GM12878 (cell line): ENCODE data around the gene CSHL1. TPM values are rescaled to one million over a fixed set of nuclear protein-coding genes. Genes with fewer than 3 reads are reported as not detected.

Experiments
- ATAC-seq: fragments of 200-7000 bp; cut with Tn5 transposase; 3 replicates; pipeline ENCODE4 v1.9.1; 2020; ENCODE audit warnings: mild to moderate bottlenecking, moderate library complexity
- BruUV-seq: library from RNA; stranded (reverse); fragments of 400-500 nt; replicated peaks from 2 replicates; lab custom pipeline; 2021; lab: Mats Ljungman, UMichigan
- CTCF ChIA-PET: fragments of 300-600 bp; sonication (Branson Sonifier 250); formaldehyde crosslinking; extraction: SDS; loops from one replicate; lab custom pipeline; 2021; ENCODE audit warnings: inconsistent platforms; lab: Yijun Ruan, JAX
- POLR2A ChIA-PET: fragments of 350-600 bp; formaldehyde crosslinking; extraction: SDS; loops from one replicate; lab custom pipeline; 2021; ENCODE audit warnings: inconsistent platforms; lab: Charles Lee
- RAD21 ChIA-PET: fragments of 300-600 bp; sonication (Branson Sonifier 250); formaldehyde crosslinking; loops from one replicate; lab custom pipeline; 2023; ENCODE audit warnings: antibody characterized with exemption; ENCODE audit not compliant: unreplicated experiment; lab: Charles Lee
- SMC1A ChIA-PET: fragments of 300-600 bp; sonication (Branson Sonifier 250); formaldehyde crosslinking; loops from one replicate; lab custom pipeline; 2023; ENCODE audit not compliant: unreplicated experiment, uncharacterized antibody; lab: Charles Lee
- DNase-seq: peaks from one replicate; pipeline ENCODE4 v3.0.0-alpha.2; 2011; ENCODE audit warnings: low read depth, low spot score
- FAIRE-seq: peaks from 3 replicates; lab custom pipeline; 2011; peaks lifted over from hg19 to GRCh38; lab: Jason Lieb, UNC
- H2AFZ ChIP-seq: 2 replicates; pipeline ENCODE4 v1.6.0; 2011; ENCODE audit warnings: low read depth, low read length, control low read depth; ENCODE audit not compliant: control insufficient read depth
- H3K27ac ChIP-seq: 2 replicates; pipeline ENCODE4 v1.5.1; 2011; ENCODE audit warnings: control low read depth; ENCODE audit not compliant: control insufficient read depth, insufficient read depth
- H3K27me3 ChIP-seq, 2 experiments: replicated peaks in 1 of 2; 2 replicates each; pipeline versions ENCODE4 v1.6.0 to v1.6.1; 2011; ENCODE audit warnings: low read length in 1 of 2; ENCODE audit not compliant: control insufficient read depth in 2 of 2, insufficient read depth in 2 of 2
- H3K36me3 ChIP-seq, 2 experiments: 2 replicates each; pipeline ENCODE4 v1.5.1; 2011; ENCODE audit warnings: low read length in 1 of 2; ENCODE audit not compliant: control insufficient read depth in 2 of 2, insufficient read depth in 2 of 2
- H3K4me1 ChIP-seq: 2 replicates; pipeline ENCODE4 v1.6.1; 2011; ENCODE audit warnings: mild to moderate bottlenecking, low read length, moderate library complexity, mixed read lengths; ENCODE audit not compliant: control insufficient read depth, insufficient read depth
- H3K4me2 ChIP-seq: 2 replicates; pipeline ENCODE4 v1.6.0; 2011; ENCODE audit warnings: control low read depth; ENCODE audit not compliant: control insufficient read depth, insufficient read depth
- H3K4me3 ChIP-seq: fragments of 200-600 bp; sonication (generic); 2 replicates; pipeline ENCODE4 v1.5.1; 2016
- H3K79me2 ChIP-seq: 2 replicates; pipeline ENCODE4 v1.6.0; 2011; ENCODE audit warnings: low read length; ENCODE audit not compliant: control insufficient read depth, insufficient read depth
- H3K9ac ChIP-seq: 2 replicates; pipeline ENCODE4 v1.8.0; 2011; ENCODE audit warnings: low read length, control low read depth, mixed read lengths; ENCODE audit not compliant: control insufficient read depth, insufficient read depth
- H3K9me3 ChIP-seq: replicated peaks from 3 replicates; pipeline ENCODE4 v1.5.1; 2011; ENCODE audit warnings: mild to moderate bottlenecking, low read length; ENCODE audit not compliant: control insufficient read depth, insufficient read depth
- H4K20me1 ChIP-seq: 2 replicates; pipeline ENCODE4 v1.6.0; 2011; ENCODE audit not compliant: control insufficient read depth, insufficient read depth
- ATF7 ChIP-seq: fragments of 450-650 bp; IDR thresholded peaks from 2 replicates; pipeline ENCODE4 v1.6.1; 2016; ENCODE audit warnings: low read depth, mild to moderate bottlenecking
- CUX1 ChIP-seq: IDR thresholded peaks from 2 replicates; pipeline ENCODE4 v1.6.1; 2012; ENCODE audit warnings: improper control_type of control experiment, low read depth, low read length; ENCODE audit not compliant: insufficient replicate concordance
- E2F4 ChIP-seq: IDR thresholded peaks from 2 replicates; pipeline ENCODE4 v1.6.1; 2012; ENCODE audit warnings: low read depth, low read length, improper control_type of control experiment
- EED ChIP-seq: sonication (generic); IDR thresholded peaks from 2 replicates; pipeline ENCODE4 v1.6.1; 2016; ENCODE audit warnings: antibody characterized with exemption, low read depth
- EP300 ChIP-seq, 2 experiments: fragments of 150-350 bp in 1 of 2; IDR thresholded peaks; 2 replicates each; pipeline ENCODE4 v1.6.1; 2011 to 2012; ENCODE audit warnings: low read depth in 2 of 2, low read length in 2 of 2, borderline replicate concordance in 1 of 2, improper control_type of control experiment in 1 of 2, inconsistent platforms in 1 of 2; ENCODE audit not compliant: control insufficient read depth in 1 of 2
- FOS ChIP-seq: IDR thresholded peaks from 3 replicates; pipeline ENCODE4 v1.6.1; 2011; ENCODE audit warnings: borderline replicate concordance; ENCODE audit not compliant: insufficient read length; ENCODE audit errors: extremely low read depth
- GATAD2B ChIP-seq: fragments of 450-650 bp; conservative IDR thresholded peaks from 2 replicates; pipeline ENCODE4 v1.6.1; 2017; ENCODE audit warnings: low read depth, mild to moderate bottlenecking, moderate library complexity
- HCFC1 ChIP-seq: fragments of 150-350 bp; IDR thresholded peaks from 2 replicates; pipeline ENCODE4 v1.6.1; 2014; ENCODE audit warnings: low read length
- NBN ChIP-seq: fragments of 450-650 bp; IDR thresholded peaks from 2 replicates; pipeline ENCODE4 v1.6.1; 2016
- POLR2AphosphoS5 ChIP-seq: IDR thresholded peaks from 2 replicates; pipeline ENCODE4 v1.6.1; 2011; ENCODE audit warnings: mild to moderate bottlenecking, low read length, inconsistent platforms
- RAD21 ChIP-seq: IDR thresholded peaks from 2 replicates; pipeline ENCODE4 v1.6.1; 2011; ENCODE audit warnings: mild to moderate bottlenecking, low read depth, low read length, moderate library complexity; ENCODE audit not compliant: insufficient read depth
- SIN3A ChIP-seq: IDR thresholded peaks from 2 replicates; pipeline ENCODE4 v1.6.1; 2012; ENCODE audit warnings: low read depth, low read length, improper control_type of control experiment
- SMAD1 ChIP-seq: fragments of 450-650 bp; IDR thresholded peaks from 2 replicates; pipeline ENCODE4 v1.6.1; 2018; ENCODE audit warnings: mild to moderate bottlenecking, low read depth; ENCODE audit not compliant: partially characterized antibody
- ZNF24 ChIP-seq: fragments of 450-650 bp; IDR thresholded peaks from 2 replicates; pipeline ENCODE4 v1.6.1; 2017; ENCODE audit warnings: antibody characterized with exemption, mild to moderate bottlenecking
- WGBS: methylation state at CpG from one replicate; pipeline ENCODE4 v1.1.6; 2016; ENCODE audit warnings: low lambda C conversion rate; ENCODE audit not compliant: insufficient replicate concordance, insufficient coverage; ENCODE audit errors: missing lambda C conversion rate; 5-methylcytosine and 5-hydroxymethylcytosine counted together
- in situ Hi-C: fragments of 300-500 bp; cut with MboI; formaldehyde crosslinking; loops from 9 replicates; pipeline ENCODE4 v1.14.3; 2018; ENCODE audit warnings: mixed read lengths
- intact Hi-C: fragments of 100-400 bp; cut with micrococcal nuclease; formaldehyde crosslinking; loops from one replicate; pipeline ENCODE4 v1.14.2; 2022; ENCODE audit not compliant: unreplicated experiment
- polyA plus RNA-seq, 11 experiments: library from polyadenylated mRNA; depleted of rRNA in 4 of 11; unstranded in 6 of 11; stranded (reverse) in 5 of 11; fragments of >200 nt; fragmentation: Nextera tagmentation in 4 of 11; fragmentation: Illumina TruSeq in 1 of 11; extraction: Ambion mirVana in 4 of 11; extraction: Trizol in 1 of 11; gene quantifications; 1 replicate in 1 of 11; 2 replicates in 10 of 11; pipeline versions ENCODE4 v1.2.1 to v1.2.3, GENCODE V29; 2011 to 2016; ENCODE audit warnings: inconsistent platforms in 2 of 11, missing spikeins in 2 of 11, low read depth in 1 of 11
- total RNA-seq, 4 experiments: library from RNA; depleted of rRNA in 3 of 4; stranded (reverse); fragments of >200 nt in 3 of 4; fragmentation: Illumina TruSeq in 1 of 4; extraction: Trizol in 1 of 4; gene quantifications; 2 replicates each; pipeline versions ENCODE4 v1.2.1 to v1.2.3, GENCODE V29; 2013 to 2021
- TF ChIP-seq, protein P1 (sequence below): fragments of 450-650 bp; IDR thresholded peaks from 2 replicates; pipeline ENCODE4 v1.6.1; 2017; ENCODE audit warnings: mild to moderate bottlenecking, low read depth, inconsistent platforms; ENCODE audit not compliant: poor library complexity, severe bottlenecking

CSHL1 gene
- total and polyA plus RNA-seq, 10 of the 15 experiments (the other 5 are each of a cell fraction or from before 2014, with no cell fraction given): not detected

- 1% methylated on average over 19 of the region's 19 CpGs for WGBS
- H3K79me2 ChIP-seq: peaks cover 32% of the 10 kb centered on the region
- no peaks in the 10 kb centered on the region for H3K27me3 ChIP-seq
- no TSS peak for BruUV-seq
- H4K20me1 ChIP-seq: no peaks in the 10 kb centered on the region
- ChIA-PET CTCF (interaction anchor here (0.6 to 8.7 kb wide), 19 partner anchors 10 to 480 kb away, joined by 3 to 153 read pairs (median 4); partner anchors contain the start of genes GH1 and ICAM2), SMC1A (interaction anchor here (0.7 to 9.0 kb wide), 11 partner anchors 12 to 202 kb away, joined by 3 to 111 read pairs (median 6); partner anchors contain the start of genes GH1 and ICAM2), POLR2A (interaction anchor here (0.6 to 5.9 kb wide), 12 partner anchors 10 to 202 kb away, joined by 3 to 68 read pairs (median 5); partner anchors contain the start of genes ERN1 and ICAM2), RAD21 (interaction anchor here (0.7 to 9.0 kb wide), 15 partner anchors 12 to 331 kb away, joined by 3 to 130 read pairs (median 5); partner anchors contain the start of genes GH1, ICAM2 and TEX2)
- H3K9ac ChIP-seq: peak within 1 kb of the TSS; percentile 86
- DNase-seq (no peak), FAIRE-seq (peak; percentile 61), ATAC-seq (peak; percentile 88)
- peaks cover 46% of the 10 kb centered on the region for H3K4me1 ChIP-seq
- in situ Hi-C loops (no loop called here), intact Hi-C loops (no loop called here)
- H3K9me3 ChIP-seq: no peaks in the 10 kb centered on the region
- peak within 1 kb of the TSS; percentile 72 for H2AFZ ChIP-seq
- H3K27ac ChIP-seq: peak within 1 kb of the TSS; percentile 89
- H3K36me3 ChIP-seq: peaks cover 7 to 11% of the 10 kb centered on the region in 2 experiments; a peak in 2 of 4 replicates
- H3K4me3 ChIP-seq: peak within 1 kb of the TSS; percentile 98
- H3K4me2 ChIP-seq: peak within 1 kb of the TSS; percentile 98
- peak; percentile 69; the same call in 1 of the 2 replicates for TF ChIP-seq ATF7
- peak; percentile 46 for TF ChIP-seq SMAD1
- peak; percentile 76 for TF ChIP-seq SIN3A
- TF ChIP-seq GATAD2B: peak; percentile 98
- TF ChIP-seq FOS: no peak
- no peak for TF ChIP-seq RAD21
- TF ChIP-seq EED: peak; percentile 60; the same call in 1 of the 2 replicates
- no peak for TF ChIP-seq ZNF24
- TF ChIP-seq E2F4: no peak
- peak; percentile 64 for TF ChIP-seq NBN
- TF ChIP-seq POLR2AphosphoS5: peak; percentile 86
- no peak; the same call in 1 of the 2 replicates for TF ChIP-seq HCFC1
- TF ChIP-seq, protein P1, sequence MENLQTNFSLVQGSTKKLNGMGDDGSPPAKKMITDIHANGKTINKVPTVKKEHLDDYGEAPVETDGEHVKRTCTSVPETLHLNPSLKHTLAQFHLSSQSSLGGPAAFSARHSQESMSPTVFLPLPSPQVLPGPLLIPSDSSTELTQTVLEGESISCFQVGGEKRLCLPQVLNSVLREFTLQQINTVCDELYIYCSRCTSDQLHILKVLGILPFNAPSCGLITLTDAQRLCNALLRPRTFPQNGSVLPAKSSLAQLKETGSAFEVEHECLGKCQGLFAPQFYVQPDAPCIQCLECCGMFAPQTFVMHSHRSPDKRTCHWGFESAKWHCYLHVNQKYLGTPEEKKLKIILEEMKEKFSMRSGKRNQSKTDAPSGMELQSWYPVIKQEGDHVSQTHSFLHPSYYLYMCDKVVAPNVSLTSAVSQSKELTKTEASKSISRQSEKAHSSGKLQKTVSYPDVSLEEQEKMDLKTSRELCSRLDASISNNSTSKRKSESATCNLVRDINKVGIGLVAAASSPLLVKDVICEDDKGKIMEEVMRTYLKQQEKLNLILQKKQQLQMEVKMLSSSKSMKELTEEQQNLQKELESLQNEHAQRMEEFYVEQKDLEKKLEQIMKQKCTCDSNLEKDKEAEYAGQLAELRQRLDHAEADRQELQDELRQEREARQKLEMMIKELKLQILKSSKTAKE: peak; percentile 40
- TF ChIP-seq CUX1: peak; percentile 58
- TF ChIP-seq EP300 (IDR thresholded peaks at IDR 0.05; ENCODE audit: borderline replicate concordance in 1 of 2, control insufficient read depth in 1 of 2, low read depth in 2 of 2, low read length in 2 of 2): peak; percentile 5 to 33; a peak in 2 of 4 replicates
Measured at GRCh38 chr17:63931981-63932561, 21.0 kb upstream of the CSHL1 start, which contains the start of gene CD79B. Gene CD79B (minus strand): TSS chr17:63932331. CDS start chr17:63932261, 70 bp downstream.
